HepG2 (cell line): ENCODE data around the gene JMJD7. TPM values are rescaled to one million over a fixed set of nuclear protein-coding genes. Genes with fewer than 3 reads are reported as not detected.

Source experiments
- ATAC-seq: fragments of 200-7000 bp; cut with Tn5 transposase; 3 replicates; pipeline ENCODE4 v1.9.1; 2020; ENCODE audit warnings: mild to moderate bottlenecking, moderate library complexity
- BruUV-seq: library from RNA; stranded (reverse); fragments of 400-500 nt; replicated peaks from 2 replicates; lab custom pipeline; 2021; lab: Mats Ljungman, UMichigan
- CTCF ChIA-PET: fragments of 300-600 bp; formaldehyde crosslinking; extraction: SDS; loops from one replicate; lab custom pipeline; 2021; ENCODE audit warnings: low total read pairs, inconsistent platforms, low intra/inter-chr PET ratio; lab: Yijun Ruan, JAX
- POLR2A ChIA-PET: fragments of 350-600 bp; sonication (Branson Sonifier 250); formaldehyde crosslinking; loops from one replicate; lab custom pipeline; 2020; ENCODE audit warnings: antibody characterized with exemption, inconsistent platforms; lab: Yijun Ruan, JAX
- DNase-seq: peaks from one replicate; pipeline ENCODE4 v3.0.0-alpha.2; 2015; ENCODE audit warnings: low spot score
- FAIRE-seq: peaks from 3 replicates; lab custom pipeline; 2011; peaks lifted over from hg19 to GRCh38; lab: Jason Lieb, UNC
- H2AFZ ChIP-seq: one replicate; pipeline ENCODE4 v1.6.1; 2011; ENCODE audit warnings: low read length, inconsistent platforms
- H3K27ac ChIP-seq: fragments of 300-600 bp; 3 replicates; pipeline ENCODE4 v1.8.0; 2011; ENCODE audit warnings: mixed run types, mild to moderate bottlenecking, mixed read lengths, low read length, inconsistent platforms; ENCODE audit not compliant: insufficient read depth; ENCODE audit errors: extremely low read length
- H3K27me3 ChIP-seq, 2 experiments: fragments of 200-600 bp in 1 of 2; 2 replicates in 1 of 2; 3 replicates in 1 of 2; pipeline versions ENCODE4 v1.6.0 to v1.8.0; 2011; ENCODE audit warnings: low read length in 2 of 2, mild to moderate bottlenecking in 2 of 2, moderate library complexity in 2 of 2, inconsistent platforms in 1 of 2; ENCODE audit not compliant: insufficient read depth in 2 of 2, control insufficient read depth in 1 of 2
- H3K36me3 ChIP-seq, 2 experiments: fragments of 200-600 bp in 1 of 2; replicated peaks in 1 of 2; 2 replicates in 1 of 2; 3 replicates in 1 of 2; pipeline versions ENCODE4 v1.5.1 to v1.8.0; 2011; ENCODE audit warnings: low read length in 2 of 2, inconsistent platforms in 1 of 2; ENCODE audit not compliant: insufficient read depth in 2 of 2, control insufficient read depth in 1 of 2
- H3K4me1 ChIP-seq: 2 replicates; pipeline ENCODE4 v1.5.1; 2012; ENCODE audit warnings: low read length, inconsistent platforms; ENCODE audit not compliant: insufficient read depth
- H3K4me2 ChIP-seq: 2 replicates; pipeline ENCODE4 v1.6.0; 2011; ENCODE audit warnings: low read depth, low read length, inconsistent platforms
- H3K4me3 ChIP-seq, 3 experiments: fragments of 200-600 bp in 1 of 3; sonication (generic), shearing (Covaris generic) in 1 of 3; replicated peaks in 1 of 3; 2 replicates each; pipeline ENCODE4 v1.5.1; 2011 to 2016; ENCODE audit warnings: low read length in 3 of 3, inconsistent platforms in 2 of 3, low read depth in 2 of 3, mild to moderate bottlenecking in 2 of 3, control low read depth in 1 of 3, mixed read lengths in 1 of 3; ENCODE audit not compliant: insufficient read depth in 1 of 3
- H3K79me2 ChIP-seq: one replicate; pipeline ENCODE4 v1.6.1; 2011; ENCODE audit warnings: low read length, inconsistent platforms; ENCODE audit not compliant: insufficient read depth
- H3K9ac ChIP-seq: 2 replicates; pipeline ENCODE4 v1.6.0; 2011; ENCODE audit warnings: mild to moderate bottlenecking, low read depth, low read length, inconsistent platforms; ENCODE audit not compliant: insufficient read depth
- H3K9me3 ChIP-seq: 2 replicates; pipeline ENCODE4 v1.5.1; 2012; ENCODE audit warnings: mild to moderate bottlenecking, low read length
- H4K20me1 ChIP-seq: 2 replicates; pipeline ENCODE4 v1.6.0; 2011; ENCODE audit warnings: inconsistent platforms, mild to moderate bottlenecking, low read length, moderate library complexity; ENCODE audit not compliant: insufficient read depth
- ARID2 ChIP-seq: sonication (generic); formaldehyde crosslinking; IDR thresholded peaks from 2 replicates; pipeline ENCODE4 v1.8.1; 2022; ENCODE audit warnings: mild to moderate bottlenecking, missing genetic modification reagents, borderline replicate concordance
- ARNTL ChIP-seq: sonication (generic); formaldehyde crosslinking; IDR thresholded peaks from 2 replicates; pipeline ENCODE4 v1.4.0; 2020; ENCODE audit warnings: mild to moderate bottlenecking, missing genetic modification reagents
- ASH2L ChIP-seq: fragments of 300-600, 200-600 bp; sonication (generic); IDR thresholded peaks from 2 replicates; pipeline ENCODE4 v1.7.0; 2017; ENCODE audit warnings: low read depth, mild to moderate bottlenecking, moderate library complexity, mixed read lengths, low read length; ENCODE audit not compliant: insufficient read length
- PLRG1 ChIP-seq: fragments of 450-650 bp; conservative IDR thresholded peaks from 2 replicates; pipeline ENCODE4 v1.6.1; 2016
- TMF1 ChIP-seq: sonication (generic); formaldehyde crosslinking; IDR thresholded peaks from 2 replicates; pipeline ENCODE4 v1.8.1; 2022; ENCODE audit warnings: low read depth, missing genetic modification reagents
- ZBTB4 ChIP-seq: sonication (generic); formaldehyde crosslinking; IDR thresholded peaks from 2 replicates; pipeline ENCODE4 v1.4.0; 2020; ENCODE audit warnings: missing genetic modification reagents, mild to moderate bottlenecking, borderline replicate concordance
- WGBS: methylation state at CpG from one replicate; pipeline ENCODE4 v1.1.6; 2017; ENCODE audit warnings: low lambda C conversion rate; 5-methylcytosine and 5-hydroxymethylcytosine counted together
- in situ Hi-C: cut with HindIII; loops from 2 replicates; pipeline ENCODE4 v1.10.0; 2017; ENCODE audit warnings: low pct_unique_long_range_greater_than_20kb; ENCODE audit not compliant: extremely low pct_ligation_motif_present
- intact Hi-C: fragments of 100-400 bp; cut with micrococcal nuclease; formaldehyde crosslinking; loops from one replicate; pipeline ENCODE4 v1.10.0; 2022; ENCODE audit not compliant: unreplicated experiment
- polyA plus RNA-seq, 8 experiments: library from polyadenylated mRNA; depleted of rRNA in 3 of 8; stranded (reverse) in 7 of 8; unstranded in 1 of 8; fragments of >200 nt; fragmentation: Illumina TruSeq in 4 of 8; extraction: Trizol in 4 of 8; gene quantifications; 2 replicates each; pipeline versions ENCODE4 v1.2.1 to v1.2.3, GENCODE V29; 2011 to 2016; ENCODE audit warnings: low read depth in 4 of 8, missing spikeins in 1 of 8, mixed read lengths in 1 of 8; ENCODE audit not compliant: insufficient read depth in 1 of 8
- total RNA-seq, 5 experiments: library from RNA; depleted of rRNA; stranded (reverse); fragments of >200 nt; fragmentation: Illumina TruSeq; extraction: Trizol; gene quantifications; 2 replicates each; pipeline ENCODE4 v1.2.3, GENCODE V29; 2016; ENCODE audit warnings: low read depth in 1 of 5

JMJD7 gene
- total and polyA plus RNA-seq, 2 of the 13 experiments (the other 11 are each of a cell fraction or from before 2014, with no cell fraction given): 6.4 to 7.1 TPM

- TF ChIP-seq ZBTB4 (CRISPR knock-in tag): no peak
- no peak for TF ChIP-seq ARID2
- no peak for TF ChIP-seq PLRG1
- TF ChIP-seq ASH2L: peak; percentile 22
These were observed 47.6 kb upstream of the JMJD7 start (continued) for GRCh38 chr15:41780266-41780665.

- DNase-seq: no peak
- Histone ChIP-seq H3K9ac (peak overlapping the region; percentile 35; the same call in 1 of the 2 replicates), H3K4me2 (peak overlapping the region; percentile 48; the same call in 1 of the 2 replicates), H3K27me3 (no peaks in the 10 kb centered on the region), H3K9me3 (no peaks in the 10 kb centered on the region), H3K4me3 (no peak overlapping the region), H3K4me1 (peaks cover 74% of the 10 kb centered on the region), H2AFZ (no peak overlapping the region), H3K27ac (peak overlapping the region; percentile 65), H3K36me3 (no peaks in the 10 kb centered on the region), H4K20me1 (no peaks in the 10 kb centered on the region), H3K79me2 (peaks cover 4% of the 10 kb centered on the region)
- no peak for ATAC-seq
- FAIRE-seq: no peak
- TF ChIP-seq TMF1 (no peak), ARNTL (CRISPR knock-in tag) (0 out of 2 replicates have a peak, but pooled peaks have one; percentile 21)
- CTCF ChIA-PET: no interaction called here
- 76% methylated on average over 1 of the region's 1 CpG for WGBS
- in situ Hi-C loops (no loop called here), intact Hi-C loops (no loop called here)
- POLR2A ChIA-PET: interaction anchor here (0.8 kb wide), 1 partner anchor 237 kb away, joined by 3 read pairs; the partner anchor contains the start of gene RPAP1
- no TSS peak for BruUV-seq
These were observed 47.2 kb upstream of the JMJD7 start for GRCh38 chr15:41780727-41781126.
